GM19452 (cell line): ENCODE data around the gene PDLIM5.
A peak's percentile ranks its signal among the peaks of the same experiment; 100 is the strongest.
"Not testable (repeated sequence)": the region's sequence is repeated elsewhere in the genome, so short reads cannot be mapped to it uniquely, and the experiment has no call there.

Experiments
- ATAC-seq: cut with Tn5 transposase; IDR thresholded peaks from one replicate; pipeline ENCODE4 v1.9.1; 2021; ENCODE audit not compliant: unreplicated experiment

The PDLIM5 gene

DNA sequence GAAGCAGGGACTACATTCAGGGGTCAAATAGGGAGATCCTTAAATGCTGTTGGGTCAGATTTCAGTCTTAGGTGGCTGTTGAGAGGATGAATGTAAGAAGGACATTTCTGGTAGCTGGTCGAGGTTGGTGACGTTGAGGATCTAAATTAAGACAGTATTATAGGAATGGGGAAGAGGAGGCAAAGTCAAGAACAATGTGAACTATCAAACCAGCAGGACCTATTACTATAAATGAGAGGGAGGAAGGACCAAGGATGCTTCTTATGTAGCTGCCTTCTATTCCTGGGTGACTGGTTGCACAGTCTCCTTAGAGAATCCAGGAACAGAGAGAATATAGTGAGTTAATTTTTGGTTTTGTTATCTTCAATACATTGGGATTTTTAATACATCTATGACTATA is 187.6 kb downstream of the PDLIM5 start:
- ATAC-seq = no peak

DNA sequence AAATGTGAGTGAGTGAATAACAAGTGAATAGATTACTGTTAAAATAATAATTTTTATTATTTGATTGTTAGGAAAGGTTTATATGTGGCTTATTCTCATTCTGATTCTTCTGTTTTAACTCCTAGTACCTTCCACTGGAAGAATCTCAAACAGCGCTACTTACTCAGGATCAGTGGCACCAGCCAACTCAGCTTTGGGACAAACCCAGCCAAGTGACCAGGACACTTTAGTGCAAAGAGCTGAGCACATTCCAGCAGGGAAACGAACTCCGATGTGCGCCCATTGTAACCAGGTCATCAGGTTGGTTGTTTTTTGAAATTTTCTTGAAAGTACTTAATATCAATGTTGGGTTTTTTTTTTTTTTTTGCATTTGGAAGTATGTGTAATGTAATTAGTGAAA is 188.4 kb downstream of the PDLIM5 start:
- ATAC-seq = no peak

DNA sequence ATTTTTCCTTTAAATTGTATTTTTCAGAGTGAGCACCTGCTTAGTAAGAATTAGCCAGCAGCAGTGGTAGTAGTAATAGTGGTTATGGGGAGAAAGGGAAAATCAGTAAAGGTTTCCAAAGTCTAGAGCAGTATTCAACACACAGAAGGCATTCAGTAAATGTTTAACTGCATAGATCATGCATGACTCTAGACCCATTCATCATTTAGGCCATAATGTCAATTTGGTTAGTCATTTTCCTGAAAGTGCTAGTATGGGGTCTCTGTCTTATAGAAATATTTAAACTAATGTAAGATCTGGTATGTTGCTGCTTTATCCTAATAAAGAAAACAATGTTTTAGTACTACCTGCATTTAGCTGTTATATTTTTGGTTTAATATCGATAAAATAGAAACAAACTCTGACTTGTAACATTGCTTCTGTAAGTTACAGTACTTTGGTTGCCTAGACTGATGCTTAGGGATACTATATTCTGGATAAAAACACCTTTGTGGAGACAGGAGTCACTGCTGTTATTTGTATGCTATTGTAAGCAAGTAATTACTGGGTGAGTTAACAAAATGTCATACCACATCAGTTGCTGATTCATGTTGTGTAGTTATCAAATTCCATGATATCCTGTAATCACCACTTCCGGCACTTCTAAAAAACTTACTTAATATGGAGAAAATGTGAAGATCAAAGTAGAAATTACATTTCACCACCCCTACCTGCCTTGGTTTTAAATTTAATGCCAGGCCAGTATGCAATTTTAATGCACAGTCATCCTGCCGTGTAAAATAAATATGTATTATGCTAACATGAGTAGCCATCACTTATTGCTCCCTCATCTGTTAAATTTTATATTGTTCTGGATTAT is 190.2 kb downstream of the PDLIM5 start:
- ATAC-seq = no peak

DNA sequence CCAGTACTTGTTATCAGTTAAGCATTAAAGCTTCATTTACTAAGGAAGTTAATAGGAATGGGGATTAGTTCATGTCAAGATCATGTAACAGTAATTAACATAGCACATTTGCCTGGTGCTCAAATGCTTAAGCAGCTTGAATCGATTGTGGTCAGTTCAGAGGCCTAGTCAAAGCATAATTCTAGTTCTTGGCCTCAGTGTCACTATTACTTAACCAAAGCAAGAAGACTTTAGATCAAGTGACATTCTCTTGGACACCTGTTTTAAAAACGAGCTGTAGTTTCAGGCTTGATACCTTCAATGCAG is 190.8 kb downstream of the PDLIM5 start:
- no peak for ATAC-seq

DNA sequence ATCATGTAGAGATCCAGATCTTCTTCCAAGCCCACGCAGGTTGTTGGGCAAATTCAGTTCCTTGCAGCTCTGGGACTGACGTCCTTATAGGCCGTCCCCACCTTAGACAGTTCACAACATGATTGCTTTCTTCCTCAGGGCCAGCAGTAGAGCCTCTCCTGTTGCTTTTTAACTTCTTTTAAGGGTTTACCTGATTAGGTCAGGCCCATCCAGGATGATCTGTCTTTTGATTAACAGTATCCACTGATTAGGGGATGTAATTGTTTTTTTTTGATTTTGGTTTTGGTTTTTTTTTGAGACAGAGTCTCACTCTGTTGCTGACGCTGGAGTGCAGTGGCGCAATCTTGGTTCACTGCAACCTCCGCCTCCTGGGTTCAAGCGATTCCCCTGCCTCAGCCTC is 197.0 kb downstream of the PDLIM5 start:
- no peak for ATAC-seq

DNA sequence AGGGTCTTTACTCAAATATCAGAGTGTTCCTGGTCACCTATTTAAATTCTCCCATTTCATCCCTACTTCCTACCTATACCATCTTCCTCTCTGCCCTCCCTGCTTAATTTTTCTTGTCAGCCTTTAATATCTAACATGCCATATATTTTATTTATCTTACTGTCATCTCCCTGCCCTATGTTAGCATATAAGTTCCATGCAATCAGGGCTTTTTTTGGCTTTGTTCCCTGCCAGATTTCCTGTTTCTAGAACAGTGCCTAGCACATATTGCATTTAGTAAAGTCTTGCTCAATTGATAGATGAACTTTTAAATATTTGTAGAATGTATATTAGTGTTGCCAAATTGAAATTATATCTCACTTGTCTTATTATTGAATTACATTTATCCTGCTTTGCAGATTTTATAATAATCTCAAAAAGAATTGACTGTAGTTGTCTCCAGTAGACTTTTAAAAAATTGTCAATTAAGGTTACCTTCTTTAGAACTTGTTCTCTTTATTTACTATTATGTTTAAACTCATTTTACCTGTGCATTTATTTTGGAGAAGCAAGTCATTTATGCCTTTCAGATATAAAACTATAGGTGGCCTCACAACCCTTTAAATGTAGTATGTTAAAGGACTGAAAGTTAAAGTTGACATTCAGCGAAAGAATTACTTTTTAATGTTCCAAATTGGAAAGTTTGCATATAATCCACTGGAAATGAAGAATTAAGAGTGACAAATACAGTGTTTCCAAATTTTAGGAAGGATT is 197.8 kb downstream of the PDLIM5 start:
- no peak for ATAC-seq

DNA sequence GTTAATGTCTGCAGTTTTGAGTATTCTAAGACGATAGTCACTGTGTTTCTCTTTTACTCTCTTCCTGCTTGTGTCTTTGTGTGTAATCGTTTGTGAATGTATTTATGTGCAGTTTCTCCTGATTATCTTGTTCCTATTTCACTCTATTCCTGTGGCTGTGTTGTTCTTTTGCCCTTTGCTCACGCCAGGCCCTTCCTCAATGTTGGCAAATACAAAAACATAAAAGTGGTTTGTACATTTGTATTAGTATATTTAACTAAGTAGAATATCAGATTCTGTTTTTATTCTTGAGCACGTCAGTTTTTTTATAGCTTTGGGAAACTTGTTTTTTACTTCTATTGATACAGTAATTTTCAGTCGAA is 198.4 kb downstream of the PDLIM5 start:
- ATAC-seq = no peak

DNA sequence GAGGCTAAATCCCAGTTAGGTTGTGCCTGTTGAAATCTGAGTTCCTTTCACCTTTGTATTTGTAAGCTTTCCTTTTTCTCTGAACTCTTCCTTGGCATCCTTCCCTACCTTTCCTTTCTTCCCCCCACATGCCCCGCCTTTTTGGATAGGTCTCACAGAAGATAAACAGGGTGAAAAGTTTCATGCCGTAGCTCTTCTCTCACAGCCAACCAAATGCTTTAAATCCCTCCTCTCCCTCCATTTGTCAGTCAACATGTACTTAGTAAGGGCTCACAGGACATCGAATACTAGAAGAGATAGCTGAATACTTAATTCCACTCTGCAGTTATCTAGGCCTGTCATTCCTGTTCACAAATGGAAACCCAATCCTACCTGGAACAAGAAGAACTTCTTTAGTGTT is 198.9 kb downstream of the PDLIM5 start:
- ATAC-seq = no peak

DNA sequence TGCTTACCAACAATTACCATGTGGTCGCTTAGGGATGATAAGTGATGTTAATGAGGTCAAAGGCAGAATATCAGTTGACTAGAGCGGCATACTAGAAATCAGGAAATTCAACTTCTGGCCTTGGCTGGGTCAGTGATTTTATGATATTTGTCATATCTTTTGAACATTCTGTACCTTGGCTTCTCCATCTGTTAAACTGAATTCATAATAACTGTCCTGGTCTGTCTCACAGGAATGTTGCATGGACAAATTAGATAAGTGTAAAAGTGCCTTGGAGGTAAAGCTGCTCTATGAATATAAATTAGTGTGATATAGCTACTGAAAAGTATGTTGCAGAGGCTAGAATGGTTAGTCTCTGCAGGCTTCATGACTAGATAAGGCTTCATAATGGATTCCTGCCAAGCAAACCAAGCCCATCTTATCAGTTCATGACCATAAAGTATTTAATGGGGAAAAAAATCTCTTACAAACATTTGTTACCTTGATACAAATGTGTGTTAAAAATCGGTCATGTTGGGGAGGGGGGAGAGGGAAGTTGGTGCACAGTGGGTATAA is 201.4 kb downstream of the PDLIM5 start:
- no peak for ATAC-seq

DNA sequence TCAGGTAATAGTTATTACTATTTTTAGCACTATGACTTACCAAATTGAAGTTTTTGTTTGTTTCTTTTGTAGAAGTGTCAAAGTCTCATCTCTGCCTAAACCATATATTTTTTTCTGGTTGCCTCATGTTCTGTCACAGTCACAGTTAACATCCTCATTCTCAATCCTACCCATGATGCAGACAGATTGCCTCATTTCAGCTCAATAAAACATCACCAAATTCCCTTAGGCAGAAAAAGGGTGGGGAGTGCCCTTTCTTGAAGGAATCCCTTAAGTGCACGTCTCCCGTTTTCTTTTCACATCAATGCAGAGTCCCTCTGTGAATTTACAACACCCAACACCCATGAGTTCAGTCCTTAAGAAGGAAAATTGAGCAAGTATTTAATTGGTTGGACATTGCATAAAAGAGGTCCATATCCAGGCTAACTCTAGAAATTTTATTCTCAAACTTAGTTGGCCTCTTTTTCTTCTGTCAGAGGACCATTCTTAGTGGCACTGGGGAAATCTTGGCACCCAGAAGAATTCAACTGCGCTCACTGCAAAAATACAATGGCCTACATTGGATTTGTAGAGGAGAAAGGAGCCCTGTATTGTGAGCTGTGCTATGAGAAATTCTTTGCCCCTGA is 202.4 kb downstream of the PDLIM5 start:
- ATAC-seq = no peak

DNA sequence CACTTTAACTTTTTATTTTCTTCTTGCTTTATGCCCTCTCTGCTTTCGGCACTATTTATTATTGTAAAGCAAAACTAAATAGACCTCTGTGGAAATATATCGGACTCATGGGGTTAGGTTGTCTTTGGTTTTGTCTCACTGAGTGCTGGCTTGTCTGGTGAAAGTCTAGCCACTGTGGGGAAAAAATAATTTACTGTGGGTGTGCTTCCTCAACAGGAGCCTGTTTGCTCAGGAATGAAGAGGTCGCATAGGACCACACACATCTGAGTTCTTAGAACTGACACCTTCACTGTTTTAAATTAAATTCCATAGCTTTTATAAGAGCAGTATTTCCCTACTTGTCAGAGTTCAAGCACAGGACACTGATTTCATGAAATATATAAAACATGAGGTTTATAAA is 203.0 kb downstream of the PDLIM5 start:
- no peak for ATAC-seq

DNA sequence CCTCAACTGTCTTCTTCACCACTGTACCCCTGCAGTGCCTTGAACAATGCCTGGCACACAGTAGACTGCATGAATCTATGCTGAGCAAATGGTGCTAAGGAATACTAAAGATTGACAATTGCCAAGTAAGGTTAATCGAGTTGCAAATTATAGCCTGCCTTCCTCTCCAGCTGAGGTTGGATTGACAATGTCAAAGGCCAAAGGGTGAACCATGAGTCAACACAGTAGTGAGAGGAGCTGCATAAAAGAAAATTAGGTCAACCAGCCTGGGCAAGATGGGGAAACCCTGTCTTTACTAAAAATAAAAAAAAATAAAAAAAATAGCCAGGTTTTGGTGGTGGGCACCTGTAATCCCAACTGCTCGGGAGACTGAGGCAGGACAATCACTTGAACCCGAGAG is 208.9 kb downstream of the PDLIM5 start:
- no peak for ATAC-seq

DNA sequence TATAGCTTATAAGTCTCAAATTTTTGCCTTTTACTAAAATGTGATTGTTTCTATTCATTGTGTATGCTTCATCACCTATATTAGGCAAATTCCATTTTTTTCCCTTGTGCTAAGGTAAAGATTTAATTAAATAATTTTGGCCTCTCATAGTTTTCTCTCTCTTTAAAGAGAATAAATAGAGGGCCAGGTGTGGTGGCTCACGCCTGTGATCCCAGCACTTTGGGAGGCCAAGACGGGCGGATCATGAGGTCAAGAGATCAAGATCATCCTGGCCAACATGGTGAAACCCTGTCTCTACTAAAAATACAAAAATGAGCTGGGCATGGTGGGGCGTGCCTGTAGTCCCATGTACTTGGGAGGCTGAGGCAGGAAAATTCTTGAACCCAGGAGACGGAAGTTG is 213.3 kb downstream of the PDLIM5 start:
- not testable (repeated sequence) for ATAC-seq

DNA sequence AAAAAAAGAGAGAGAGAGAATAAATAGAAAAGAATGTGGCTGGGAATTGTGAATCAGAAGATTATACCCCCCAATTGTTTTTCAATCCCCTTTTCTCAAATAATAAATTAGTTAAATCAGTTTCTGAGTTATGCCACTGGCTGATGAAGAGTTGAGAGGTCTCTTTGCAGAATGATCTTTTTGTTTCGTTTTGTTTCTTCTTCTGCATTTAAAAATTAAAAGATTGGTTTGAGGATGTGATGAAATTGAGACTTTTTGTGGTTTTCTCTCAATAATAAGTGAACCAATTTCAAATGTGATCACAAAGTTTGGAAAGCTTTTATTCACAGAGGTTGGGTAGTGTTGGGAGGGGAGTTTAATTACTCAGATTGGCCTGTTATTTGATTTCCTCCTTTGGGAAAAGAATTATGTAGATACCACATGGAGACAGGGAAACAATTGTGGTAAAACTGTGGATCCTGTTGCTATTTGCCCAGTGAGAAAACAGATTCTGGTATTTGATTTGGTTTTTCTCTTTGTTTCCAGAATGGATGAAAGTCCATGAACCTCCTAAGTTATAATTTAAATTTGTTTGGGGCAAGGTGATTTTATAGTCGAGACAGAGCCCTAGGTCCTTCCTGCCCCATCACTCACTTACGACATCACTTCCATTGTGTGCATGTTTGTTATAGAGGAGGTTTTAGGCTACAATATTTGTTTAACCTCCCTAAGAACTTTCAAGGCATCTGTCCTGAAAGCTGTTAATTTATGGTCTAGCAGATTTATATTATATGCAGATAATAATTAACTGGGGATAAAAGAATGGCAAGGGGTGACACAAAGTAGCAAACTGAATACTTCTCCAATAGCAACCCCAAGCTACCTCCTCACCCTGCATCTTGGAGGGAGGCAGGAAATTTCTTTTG is 214.0 kb downstream of the PDLIM5 start:
- ATAC-seq = peak; percentile 65

DNA sequence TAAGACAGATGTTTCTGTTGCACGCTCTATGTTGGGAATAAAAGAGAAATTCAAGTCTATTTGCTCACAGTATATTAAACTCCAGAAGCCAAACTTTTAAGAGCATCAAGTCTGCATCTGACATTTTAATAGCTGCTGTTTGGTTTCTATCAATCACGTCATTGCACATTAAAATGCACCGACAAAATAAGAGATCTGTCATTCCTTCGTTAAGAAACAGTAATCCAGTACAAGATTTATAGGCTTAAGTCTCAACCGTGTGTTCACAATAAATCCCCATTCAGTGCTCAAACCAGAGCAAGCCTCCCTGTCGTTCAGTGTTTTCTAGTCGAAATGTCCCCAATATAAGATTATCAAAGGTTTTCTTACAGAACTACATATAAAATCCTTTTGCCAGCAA is 217.0 kb downstream of the PDLIM5 start:
- ATAC-seq = no peak

DNA sequence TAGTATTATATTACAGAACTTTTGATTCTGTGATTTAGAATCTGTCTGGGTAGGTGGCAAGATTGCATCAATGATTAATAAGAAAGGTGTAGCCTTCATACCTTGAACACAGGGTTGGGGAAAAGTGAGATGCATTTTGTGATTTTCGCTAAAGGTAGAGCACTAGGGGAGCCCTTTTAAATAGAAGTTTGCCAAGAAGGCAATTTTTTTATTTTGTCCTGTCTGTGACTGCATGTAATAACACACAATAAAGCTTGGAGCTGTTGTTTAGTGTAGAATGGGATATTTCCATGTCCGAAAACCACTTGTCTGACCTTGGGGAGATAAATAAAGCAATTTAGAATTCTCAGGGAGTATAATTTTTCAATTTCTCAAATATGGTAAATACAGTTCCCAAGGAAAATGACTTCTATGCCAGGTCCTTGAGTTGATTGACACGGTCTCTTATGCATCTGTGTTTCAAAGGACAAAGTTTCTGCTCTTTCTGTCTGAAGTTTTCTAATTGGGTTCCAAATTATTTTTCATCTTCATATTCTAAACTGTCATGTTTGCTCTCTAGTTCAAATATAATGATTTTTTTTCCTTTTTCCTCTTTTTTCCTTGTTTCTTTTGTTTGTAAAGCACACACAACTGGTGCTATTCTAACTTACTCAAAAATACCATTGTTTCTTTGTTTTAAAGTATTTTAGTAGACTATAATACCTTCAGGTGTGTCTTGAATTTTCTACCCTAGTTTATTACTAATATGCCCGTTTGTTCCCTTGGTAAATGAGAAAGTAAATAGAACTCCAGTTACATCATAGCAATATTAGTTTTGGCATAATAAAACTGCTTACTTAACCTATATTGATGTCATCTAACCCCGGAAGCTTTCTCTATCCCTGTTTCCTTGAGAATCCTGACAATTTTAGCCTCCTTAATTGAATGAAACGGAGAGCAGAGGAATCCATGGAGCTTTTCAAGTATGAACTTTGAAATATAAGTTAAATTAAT is 218.2 kb downstream of the PDLIM5 start:
- ATAC-seq = no peak

DNA sequence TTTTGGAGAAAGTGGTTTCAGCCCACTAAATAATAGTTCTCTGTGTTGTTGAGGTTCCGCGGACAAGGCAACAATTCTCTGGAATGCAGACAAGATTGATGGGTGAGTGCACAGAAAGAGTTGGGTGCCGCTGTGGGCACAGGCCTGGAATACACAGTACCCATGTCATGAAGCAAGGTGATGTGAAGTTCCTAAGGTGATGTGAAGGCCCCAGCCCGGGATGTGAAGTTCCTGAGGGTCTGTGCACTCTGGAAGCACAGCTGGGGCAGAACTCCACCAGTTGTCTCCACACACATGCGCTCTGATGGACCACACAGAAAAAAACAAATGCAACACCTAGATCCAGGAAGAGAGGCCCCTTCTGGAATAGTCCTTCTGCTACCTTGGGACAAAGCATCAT is 219.4 kb downstream of the PDLIM5 start:
- ATAC-seq = no peak

DNA sequence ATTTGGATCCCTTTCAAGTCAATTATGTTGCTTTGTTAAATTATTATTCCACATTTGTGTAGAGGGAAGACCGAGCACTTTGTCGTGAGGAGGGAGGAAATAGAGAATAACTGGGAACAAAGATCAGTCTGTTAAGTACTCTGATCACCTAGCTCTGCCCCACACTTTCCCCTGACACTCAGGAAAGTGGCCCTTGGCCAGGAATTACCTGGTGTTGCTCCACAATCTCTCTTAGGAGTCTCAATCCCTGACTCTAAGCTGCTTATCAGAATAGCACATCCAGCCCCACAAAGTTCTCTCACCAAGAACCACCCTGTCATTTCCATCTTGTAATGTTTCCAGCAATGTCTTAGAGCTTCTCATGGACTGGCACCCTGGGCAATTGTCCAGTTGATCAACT is 222.2 kb downstream of the PDLIM5 start:
- no peak for ATAC-seq

DNA sequence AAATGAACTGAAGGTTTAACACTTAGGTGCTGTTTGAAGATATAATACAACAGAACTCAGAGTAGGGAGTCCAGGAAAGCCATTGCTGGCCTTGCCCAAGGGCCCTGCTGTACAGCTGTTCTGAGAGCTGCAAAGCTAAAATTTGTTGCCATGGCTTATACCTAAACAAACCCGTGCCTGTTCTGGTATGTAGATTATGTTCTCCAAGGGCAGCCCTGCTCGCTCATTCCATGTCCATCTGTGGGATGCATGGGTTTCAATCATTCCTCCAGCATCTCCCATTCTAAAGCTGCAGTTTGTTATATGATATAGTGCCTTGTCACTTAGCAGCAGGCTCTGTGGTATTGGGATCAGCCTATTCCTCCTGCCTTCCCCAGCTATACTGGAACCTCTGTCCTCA is 225.2 kb downstream of the PDLIM5 start:
- ATAC-seq = no peak

DNA sequence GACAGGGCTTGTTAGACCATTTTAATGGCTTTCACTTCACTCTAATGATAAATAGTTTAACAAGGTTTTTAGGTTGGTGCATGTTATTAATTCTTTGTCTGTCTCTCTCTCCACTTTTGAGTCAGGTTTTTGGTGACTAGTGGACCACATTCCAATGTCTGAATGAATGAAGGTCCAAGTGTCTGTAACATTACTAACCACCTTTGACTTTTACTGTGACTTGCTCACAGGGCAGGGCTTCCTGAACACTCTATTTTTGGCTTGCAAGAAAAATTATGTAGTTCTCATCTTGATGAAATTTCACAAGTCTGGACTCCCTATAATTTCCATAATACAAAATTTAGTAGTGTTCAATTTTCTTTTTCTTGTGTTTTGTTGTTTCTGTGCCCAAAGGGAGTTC is 227.2 kb downstream of the PDLIM5 start:
- no peak for ATAC-seq
